Ovary (tissue), 3 donors: ENCODE measurements around the gene LEMD1.

Source experiments
- EP300 ChIP-seq: sonication (generic); formaldehyde crosslinking; IDR thresholded peaks from one replicate; pipeline ENCODE4 v1.6.1; 2017; ENCODE audit warnings: antibody characterized with exemption
- POLR2A ChIP-seq: fragments of 450-650 bp; IDR thresholded peaks from one replicate; pipeline ENCODE4 v1.6.1; 2017; ENCODE audit warnings: antibody characterized with exemption, mild to moderate bottlenecking, moderate library complexity
- TF ChIP-seq, protein P1 (sequence below), 3 donors: fragments of 450-650 bp in 2 of 3; fragments of 200-600 bp in 1 of 3; IDR thresholded peaks; one replicate each; pipeline versions ENCODE4 v1.5.1 to v1.8.0; 2016 to 2022; ENCODE audit warnings: antibody characterized with exemption in 3 of 3, mild to moderate bottlenecking in 1 of 3
- donor health status: DM: no; HTN: no; CAD: no.

DNA sequence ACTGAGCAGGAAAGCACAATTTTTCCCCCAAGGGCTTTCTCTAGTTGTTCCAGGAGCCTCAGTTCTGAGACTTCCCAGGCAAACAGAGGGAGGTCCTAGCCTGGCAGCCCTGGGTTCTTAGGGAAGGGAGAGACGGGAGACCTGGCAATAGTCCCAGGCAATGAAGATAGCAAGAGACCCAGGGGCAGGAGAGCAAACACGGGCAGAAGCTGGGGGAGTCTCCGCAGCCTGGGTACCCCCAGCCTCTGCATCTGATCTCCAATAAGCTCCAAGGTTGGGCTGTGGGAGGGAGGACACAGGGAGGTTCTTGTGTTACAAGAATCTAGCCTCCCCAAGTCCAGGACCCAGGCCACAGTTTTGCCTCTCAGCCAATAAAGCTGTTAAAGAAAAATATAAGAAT is 31.6 kb upstream of the LEMD1 start:
- TF ChIP-seq, protein P1, sequence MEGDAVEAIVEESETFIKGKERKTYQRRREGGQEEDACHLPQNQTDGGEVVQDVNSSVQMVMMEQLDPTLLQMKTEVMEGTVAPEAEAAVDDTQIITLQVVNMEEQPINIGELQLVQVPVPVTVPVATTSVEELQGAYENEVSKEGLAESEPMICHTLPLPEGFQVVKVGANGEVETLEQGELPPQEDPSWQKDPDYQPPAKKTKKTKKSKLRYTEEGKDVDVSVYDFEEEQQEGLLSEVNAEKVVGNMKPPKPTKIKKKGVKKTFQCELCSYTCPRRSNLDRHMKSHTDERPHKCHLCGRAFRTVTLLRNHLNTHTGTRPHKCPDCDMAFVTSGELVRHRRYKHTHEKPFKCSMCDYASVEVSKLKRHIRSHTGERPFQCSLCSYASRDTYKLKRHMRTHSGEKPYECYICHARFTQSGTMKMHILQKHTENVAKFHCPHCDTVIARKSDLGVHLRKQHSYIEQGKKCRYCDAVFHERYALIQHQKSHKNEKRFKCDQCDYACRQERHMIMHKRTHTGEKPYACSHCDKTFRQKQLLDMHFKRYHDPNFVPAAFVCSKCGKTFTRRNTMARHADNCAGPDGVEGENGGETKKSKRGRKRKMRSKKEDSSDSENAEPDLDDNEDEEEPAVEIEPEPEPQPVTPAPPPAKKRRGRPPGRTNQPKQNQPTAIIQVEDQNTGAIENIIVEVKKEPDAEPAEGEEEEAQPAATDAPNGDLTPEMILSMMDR (IDR thresholded peaks at IDR 0.05), result no peak
- TF ChIP-seq POLR2A, result no peak
- TF ChIP-seq EP300, result no peak
